HCT116 (cell line): ENCODE measurements around the gene BRSK2. TPM values are rescaled to one million over a fixed set of nuclear protein-coding genes. Genes with fewer than 3 reads are reported as not detected.

Experiments used
- ATAC-seq: fragments of 200-7000 bp; cut with Tn5 transposase; 2 replicates; pipeline ENCODE4 v1.9.1; 2020; ENCODE audit warnings: mild to moderate bottlenecking, moderate library complexity
- BruUV-seq: library from RNA; stranded (reverse); fragments of 400-500 nt; replicated peaks from 2 replicates; lab custom pipeline; 2021; lab: Mats Ljungman, UMichigan
- CTCF ChIA-PET: fragments of 300-600 bp; sonication (Branson Sonifier 250); formaldehyde crosslinking; loops from one replicate; lab custom pipeline; 2021; ENCODE audit warnings: antibody characterized with exemption; lab: Charles Lee
- POLR2A ChIA-PET: fragments of 300-600, 350-600 bp; sonication (Branson Sonifier 250); formaldehyde crosslinking; loops from one replicate; lab custom pipeline; 2021; ENCODE audit warnings: antibody characterized with exemption; lab: Charles Lee
- RAD21 ChIA-PET, 2 experiments: fragments of 300-600 bp; sonication (Branson Sonifier 250); formaldehyde crosslinking; loops; one replicate each; lab custom pipeline; 2023; ENCODE audit warnings: low total read pairs in 2 of 2; ENCODE audit not compliant: uncharacterized antibody in 2 of 2, unreplicated experiment in 2 of 2, low non-redundant PET in 1 of 2; lab: Charles Lee
- DNase-seq: peaks from one replicate; pipeline ENCODE4 v3.0.0-alpha.2; 2010; ENCODE audit warnings: low read depth, low spot score
- H2AFZ ChIP-seq: fragments of 200-600 bp; shearing (Covaris generic), sonication (generic); 2 replicates; pipeline ENCODE4 v1.6.1; 2017; ENCODE audit warnings: low read depth, mixed run types, mixed read lengths, antibody characterized with exemption, low read length; ENCODE audit not compliant: poor library complexity, severe bottlenecking
- H3K27ac ChIP-seq: 2 replicates; pipeline ENCODE4 v1.5.1; 2012; ENCODE audit warnings: low read depth, low read length
- H3K27me3 ChIP-seq: fragments of 200-600 bp; sonication (generic); 2 replicates; pipeline ENCODE4 v1.6.1; 2016; ENCODE audit warnings: mixed run types, low read length, mixed read lengths; ENCODE audit not compliant: insufficient read depth
- H3K36me3 ChIP-seq, 2 experiments: fragments of 200-500 bp in 1 of 2; fragments of 200-600 bp in 1 of 2; sonication (Bioruptor generic) in 1 of 2; sonication (generic) in 1 of 2; 2 replicates each; pipeline versions ENCODE4 v1.5.1 to v1.6.1; 2014 to 2016; ENCODE audit warnings: low read length in 2 of 2, inconsistent platforms in 1 of 2, mixed read lengths in 1 of 2, mixed run types in 1 of 2; ENCODE audit not compliant: insufficient read depth in 2 of 2, control insufficient read depth in 1 of 2
- H3K4me1 ChIP-seq, 2 experiments: fragments of 200-600 bp in 1 of 2; sonication (generic) in 1 of 2; 2 replicates each; pipeline versions ENCODE4 v1.5.1 to v1.6.1; 2012 to 2017; ENCODE audit warnings: low read length in 2 of 2, inconsistent platforms in 1 of 2, mild to moderate bottlenecking in 1 of 2, mixed read lengths in 1 of 2, mixed run types in 1 of 2, moderate library complexity in 1 of 2; ENCODE audit not compliant: insufficient read depth in 2 of 2, control insufficient read depth in 1 of 2
- H3K4me2 ChIP-seq: fragments of 200-600 bp; sonication (generic); 2 replicates; pipeline ENCODE4 v1.6.1; 2017; ENCODE audit warnings: mixed run types, low read length, mixed read lengths
- H3K4me3 ChIP-seq, 2 experiments: fragments of 200-600 bp in 1 of 2; sonication (generic) in 1 of 2; replicated peaks in 1 of 2; 2 replicates each; pipeline ENCODE4 v1.5.1; 2011 to 2016; ENCODE audit warnings: low read length in 2 of 2, control low read depth in 1 of 2, low read depth in 1 of 2, mild to moderate bottlenecking in 1 of 2, mixed read lengths in 1 of 2, mixed run types in 1 of 2
- H3K79me2 ChIP-seq: fragments of 200-600 bp; sonication (generic); 2 replicates; pipeline ENCODE4 v1.6.1; 2017; ENCODE audit warnings: mild to moderate bottlenecking, mixed run types, low read length, moderate library complexity, mixed read lengths; ENCODE audit not compliant: insufficient read depth
- H3K9ac ChIP-seq: fragments of 200-600 bp; sonication (generic); 2 replicates; pipeline ENCODE4 v1.6.1; 2016; ENCODE audit warnings: low read length, mixed read lengths
- H3K9me2 ChIP-seq: fragments of 200-600 bp; sonication (generic), shearing (Covaris generic); 2 replicates; pipeline ENCODE4 v1.6.1; 2017; ENCODE audit warnings: mixed run types, mild to moderate bottlenecking, moderate library complexity; ENCODE audit not compliant: insufficient read depth
- H3K9me3 ChIP-seq, 2 experiments: fragments of 200-500 bp in 1 of 2; fragments of 200-600 bp in 1 of 2; sonication (Bioruptor generic) in 1 of 2; sonication (generic) in 1 of 2; 2 replicates each; pipeline ENCODE4 v1.6.1; 2014 to 2017; ENCODE audit warnings: low read length in 2 of 2, mixed read lengths in 2 of 2, inconsistent platforms in 1 of 2, low read depth in 1 of 2, mild to moderate bottlenecking in 1 of 2, mixed run types in 1 of 2, moderate library complexity in 1 of 2; ENCODE audit not compliant: control insufficient read depth in 1 of 2, insufficient read depth in 1 of 2
- H4K20me1 ChIP-seq: fragments of 200-600 bp; sonication (generic), shearing (Covaris generic); 2 replicates; pipeline ENCODE4 v1.6.1; 2017; ENCODE audit warnings: mixed run types, mild to moderate bottlenecking, moderate library complexity; ENCODE audit not compliant: insufficient read depth
- ATF3 ChIP-seq: IDR thresholded peaks from 2 replicates; pipeline ENCODE4 v1.6.1; 2012
- CEBPB ChIP-seq: IDR thresholded peaks from 2 replicates; pipeline ENCODE4 v1.6.1; 2012; ENCODE audit warnings: low read depth
- EGR1 ChIP-seq: IDR thresholded peaks from 2 replicates; pipeline ENCODE4 v1.6.1; 2012; ENCODE audit warnings: low read depth
- EZH2 ChIP-seq: fragments of 200-600 bp; sonication (generic); IDR thresholded peaks from 2 replicates; pipeline ENCODE4 v1.6.1; 2017; ENCODE audit warnings: antibody characterized with exemption, mixed run types
- EZH2phosphoT487 ChIP-seq: fragments of 200-600 bp; IDR thresholded peaks from 2 replicates; pipeline ENCODE4 v1.6.1; 2018; ENCODE audit warnings: antibody characterized with exemption, borderline replicate concordance
- FOSL1 ChIP-seq: IDR thresholded peaks from 2 replicates; pipeline ENCODE4 v1.6.1; 2012; ENCODE audit warnings: low read depth
- MAX ChIP-seq: IDR thresholded peaks from 2 replicates; pipeline ENCODE4 v1.6.1; 2012
- POLR2A ChIP-seq: IDR thresholded peaks from 2 replicates; pipeline ENCODE4 v1.7.0; 2011; ENCODE audit warnings: borderline replicate concordance; ENCODE audit not compliant: insufficient read depth, insufficient read length; ENCODE audit errors: extremely low read depth
- RAD21 ChIP-seq: IDR thresholded peaks from 2 replicates; pipeline ENCODE4 v1.6.1; 2012; ENCODE audit warnings: low read depth, mild to moderate bottlenecking
- SP1 ChIP-seq: IDR thresholded peaks from 2 replicates; pipeline ENCODE4 v1.6.1; 2012; ENCODE audit warnings: low read depth
- SRF ChIP-seq: IDR thresholded peaks from 2 replicates; pipeline ENCODE4 v1.6.1; 2012; ENCODE audit warnings: low read depth
- TCF7L2 ChIP-seq: IDR thresholded peaks from 2 replicates; pipeline ENCODE4 v1.7.0; 2011; ENCODE audit warnings: borderline replicate concordance, inconsistent platforms; ENCODE audit not compliant: insufficient read depth, insufficient read length; ENCODE audit errors: extremely low read depth
- ZFX ChIP-seq: fragments of 450-650 bp; IDR thresholded peaks from 2 replicates; pipeline ENCODE4 v1.6.1; 2017
- ZNF274 ChIP-seq: fragments of 200-500 bp; sonication (Bioruptor generic); IDR thresholded peaks from 2 replicates; pipeline ENCODE4 v1.6.1; 2014; ENCODE audit warnings: mild to moderate bottlenecking, low read depth, low read length, inconsistent platforms
- intact Hi-C: fragments of 100-400 bp; cut with micrococcal nuclease; formaldehyde crosslinking; loops from 2 replicates; pipeline ENCODE4 v1.10.0; 2022
- total RNA-seq: library from RNA; stranded (reverse); gene quantifications from one replicate; pipeline ENCODE4 v1.2.1, GENCODE V29; 2021; ENCODE audit not compliant: unreplicated experiment
- TF ChIP-seq, protein P1 (sequence below), 3 experiments: fragments of 200-600 bp in 1 of 3; sonication (generic) in 1 of 3; IDR thresholded peaks in 2 of 3; conservative IDR thresholded peaks in 1 of 3; 2 replicates each; pipeline ENCODE4 v1.5.1; 2012 to 2017; ENCODE audit warnings: low read depth in 2 of 3, low read length in 2 of 3, antibody characterized with exemption in 1 of 3, borderline replicate concordance in 1 of 3, control low read depth in 1 of 3, mild to moderate bottlenecking in 1 of 3, mixed read lengths in 1 of 3, mixed run types in 1 of 3, moderate library complexity in 1 of 3; ENCODE audit not compliant: insufficient read depth in 1 of 3

The BRSK2 gene
- total RNA-seq, 1 experiment from 2014 or later: 14.0 TPM

- Histone ChIP-seq H3K4me2 (no peak overlapping the region), H2AFZ (no peak overlapping the region), H3K27me3 (no peaks in the 10 kb centered on the region), H3K79me2 (no peaks in the 10 kb centered on the region), H3K9me3 (peaks cover 0 to under 1% of the 10 kb centered on the region in 2 experiments; a peak in 1 of 4 replicates), H3K9me2 (no peaks in the 10 kb centered on the region), H3K9ac (no peak overlapping the region), H3K4me1 (no peaks in the 10 kb centered on the region), H4K20me1 (no peaks in the 10 kb centered on the region), H3K36me3 (no peaks in the 10 kb centered on the region), H3K27ac (no peak overlapping the region), H3K4me3 (no peak overlapping the region)
- no peak for TF ChIP-seq POLR2A
- TF ChIP-seq FOSL1: no peak
- TF ChIP-seq, protein P1, sequence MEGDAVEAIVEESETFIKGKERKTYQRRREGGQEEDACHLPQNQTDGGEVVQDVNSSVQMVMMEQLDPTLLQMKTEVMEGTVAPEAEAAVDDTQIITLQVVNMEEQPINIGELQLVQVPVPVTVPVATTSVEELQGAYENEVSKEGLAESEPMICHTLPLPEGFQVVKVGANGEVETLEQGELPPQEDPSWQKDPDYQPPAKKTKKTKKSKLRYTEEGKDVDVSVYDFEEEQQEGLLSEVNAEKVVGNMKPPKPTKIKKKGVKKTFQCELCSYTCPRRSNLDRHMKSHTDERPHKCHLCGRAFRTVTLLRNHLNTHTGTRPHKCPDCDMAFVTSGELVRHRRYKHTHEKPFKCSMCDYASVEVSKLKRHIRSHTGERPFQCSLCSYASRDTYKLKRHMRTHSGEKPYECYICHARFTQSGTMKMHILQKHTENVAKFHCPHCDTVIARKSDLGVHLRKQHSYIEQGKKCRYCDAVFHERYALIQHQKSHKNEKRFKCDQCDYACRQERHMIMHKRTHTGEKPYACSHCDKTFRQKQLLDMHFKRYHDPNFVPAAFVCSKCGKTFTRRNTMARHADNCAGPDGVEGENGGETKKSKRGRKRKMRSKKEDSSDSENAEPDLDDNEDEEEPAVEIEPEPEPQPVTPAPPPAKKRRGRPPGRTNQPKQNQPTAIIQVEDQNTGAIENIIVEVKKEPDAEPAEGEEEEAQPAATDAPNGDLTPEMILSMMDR (IDR thresholded peaks at IDR 0.05 in 2 of 3, conservative IDR thresholded peaks at IDR 0.05 in 1 of 3; ENCODE audit: borderline replicate concordance in 1 of 3, insufficient read depth in 1 of 3, low read depth in 2 of 3, low read length in 2 of 3): no peak
- no peak for TF ChIP-seq EZH2phosphoT487
- TF ChIP-seq TCF7L2: no peak
- TF ChIP-seq ZNF274: no peak
- no peak for TF ChIP-seq EZH2
- no peak for TF ChIP-seq EGR1
- no peak for TF ChIP-seq MAX
- TF ChIP-seq CEBPB: no peak
- TF ChIP-seq SP1: no peak
- TF ChIP-seq RAD21: no peak
- TF ChIP-seq ZFX: no peak
- TF ChIP-seq SRF: no peak
- TF ChIP-seq ATF3: no peak
- ATAC-seq (no peak), DNase-seq (no peak)
- RAD21 ChIA-PET: no interaction called here
- intact Hi-C loops: no loop called here
- CTCF ChIA-PET: no interaction called here
- POLR2A ChIA-PET: no interaction called here
- no TSS peak for BruUV-seq
Observed at GRCh38 chr11:1371836-1372465, 17.8 kb upstream of the BRSK2 start.
